Measurements from ENCODE around the gene DLL1.

DLL1 gene

DNA sequence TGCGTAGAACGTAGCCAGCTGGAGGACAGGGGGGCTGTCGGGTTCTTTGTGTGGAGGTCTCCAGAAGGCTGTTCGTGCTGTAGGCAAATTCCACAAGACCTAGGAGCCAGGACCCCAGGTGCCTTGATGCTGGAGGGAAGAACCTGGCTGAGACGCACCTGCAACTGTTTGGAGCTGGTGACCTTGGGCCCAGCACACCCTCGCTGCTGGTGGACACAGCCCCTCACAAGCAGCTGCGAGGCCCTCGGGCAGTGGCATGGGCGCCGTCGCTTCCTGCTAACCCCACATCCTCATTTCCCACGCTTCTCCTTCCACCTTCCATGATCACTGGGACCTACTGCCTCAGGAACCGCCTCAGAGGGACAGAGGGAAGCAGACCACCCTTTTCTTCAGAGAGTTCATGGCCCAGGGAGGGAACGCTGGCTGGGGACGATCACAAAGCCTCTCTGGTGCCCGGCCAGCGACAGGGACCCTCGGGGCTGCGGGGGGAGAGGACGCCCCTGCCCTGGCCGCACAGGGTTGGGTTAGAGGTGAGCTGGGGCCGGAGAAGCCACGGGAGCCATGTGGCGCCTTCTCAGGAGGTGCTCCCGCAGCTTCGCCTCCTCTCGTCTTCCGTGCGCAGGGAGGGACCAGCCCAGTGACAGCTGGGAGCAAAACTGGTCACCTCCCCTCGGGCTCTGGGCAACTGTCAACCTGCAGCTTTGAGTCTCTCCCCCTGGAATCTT, 18.4 kb downstream of the DLL1 start:
- no peak for DNase-seq (ENCODE audit: low read depth, low spot score)
- ChIA-PET CTCF (no interaction called here), POLR2A (no interaction called here)
- no peak overlapping the region for H3K4me3 ChIP-seq (ENCODE audit: low read depth, low read length)
- TF ChIP-seq, protein P1, sequence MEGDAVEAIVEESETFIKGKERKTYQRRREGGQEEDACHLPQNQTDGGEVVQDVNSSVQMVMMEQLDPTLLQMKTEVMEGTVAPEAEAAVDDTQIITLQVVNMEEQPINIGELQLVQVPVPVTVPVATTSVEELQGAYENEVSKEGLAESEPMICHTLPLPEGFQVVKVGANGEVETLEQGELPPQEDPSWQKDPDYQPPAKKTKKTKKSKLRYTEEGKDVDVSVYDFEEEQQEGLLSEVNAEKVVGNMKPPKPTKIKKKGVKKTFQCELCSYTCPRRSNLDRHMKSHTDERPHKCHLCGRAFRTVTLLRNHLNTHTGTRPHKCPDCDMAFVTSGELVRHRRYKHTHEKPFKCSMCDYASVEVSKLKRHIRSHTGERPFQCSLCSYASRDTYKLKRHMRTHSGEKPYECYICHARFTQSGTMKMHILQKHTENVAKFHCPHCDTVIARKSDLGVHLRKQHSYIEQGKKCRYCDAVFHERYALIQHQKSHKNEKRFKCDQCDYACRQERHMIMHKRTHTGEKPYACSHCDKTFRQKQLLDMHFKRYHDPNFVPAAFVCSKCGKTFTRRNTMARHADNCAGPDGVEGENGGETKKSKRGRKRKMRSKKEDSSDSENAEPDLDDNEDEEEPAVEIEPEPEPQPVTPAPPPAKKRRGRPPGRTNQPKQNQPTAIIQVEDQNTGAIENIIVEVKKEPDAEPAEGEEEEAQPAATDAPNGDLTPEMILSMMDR (IDR thresholded peaks at IDR 0.05; ENCODE audit: insufficient read depth, low read length, missing control alignments), result no peak

DNA sequence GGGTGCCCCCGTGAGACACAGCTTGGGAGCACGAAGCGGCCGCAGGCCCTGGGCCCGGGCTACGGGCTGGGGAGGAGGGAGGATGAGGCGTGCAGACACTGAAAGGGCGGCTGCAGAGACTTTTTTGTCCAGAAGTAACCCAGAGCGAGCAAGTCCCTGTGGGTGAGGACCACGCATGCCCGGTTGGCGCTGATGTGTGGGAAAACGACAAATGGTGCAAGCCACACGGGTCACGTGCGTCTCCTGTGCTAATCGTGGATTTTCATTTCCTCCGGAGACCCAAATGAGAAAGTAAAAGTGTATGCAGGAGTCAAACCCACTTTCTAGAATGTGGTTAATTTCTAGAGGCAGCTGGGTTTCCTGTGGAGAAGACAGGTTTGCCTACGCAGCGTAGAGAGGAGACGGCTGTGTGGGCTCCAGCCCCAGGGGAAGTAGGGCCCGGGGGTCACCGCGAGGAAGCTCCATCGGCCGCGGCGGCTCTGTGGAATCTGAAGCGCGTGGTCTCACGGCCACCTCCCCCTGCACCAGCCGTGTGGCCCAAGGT, 19.0 kb downstream of the DLL1 start:
- CTCF ChIA-PET, result no interaction called here
- TF ChIP-seq, protein P1 (IDR thresholded peaks at IDR 0.05; ENCODE audit: insufficient read depth, low read length, missing control alignments), result no peak
- no peak for DNase-seq (ENCODE audit: low read depth, low spot score)

DNA sequence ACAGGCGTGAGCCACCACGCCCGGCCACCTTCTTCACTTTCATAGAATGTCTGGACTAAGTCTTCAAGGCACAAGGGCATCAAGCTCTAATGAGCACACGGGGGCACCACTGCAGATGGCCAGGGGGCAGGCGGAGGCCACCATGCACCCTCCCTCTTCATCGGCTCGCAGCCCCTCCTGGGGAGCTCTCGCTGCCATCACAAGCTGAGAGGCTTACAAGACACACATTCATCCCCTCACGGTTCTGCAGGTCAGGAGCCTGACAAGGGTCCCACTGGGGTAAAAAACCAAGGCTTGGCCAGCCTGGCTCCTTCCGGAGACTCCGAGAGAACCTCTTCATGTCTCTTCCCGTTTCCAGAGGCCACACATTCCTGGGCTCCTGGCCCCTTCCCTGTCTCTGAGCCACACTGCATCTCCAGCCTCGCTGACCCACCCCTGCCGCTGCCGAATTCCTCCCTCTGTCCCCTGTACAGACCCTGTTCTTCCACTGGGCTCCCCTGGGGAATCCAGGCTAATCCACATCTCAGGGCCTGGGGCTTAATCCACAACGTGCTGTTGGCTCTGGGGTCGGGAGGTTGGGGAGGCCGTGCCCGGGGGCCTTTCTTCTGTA, 19.8 kb downstream of the DLL1 start:
- CTCF ChIA-PET, result no interaction called here
- DNase-seq (ENCODE audit: low read depth, low spot score), result no peak
- TF ChIP-seq, protein P1 (IDR thresholded peaks at IDR 0.05; ENCODE audit: insufficient read depth, low read length, missing control alignments), result no peak
- POLR2A ChIA-PET, result no interaction called here
- no peak overlapping the region for H3K4me3 ChIP-seq (ENCODE audit: low read depth, low read length)

More for the DNA sequence above, 19.0 kb downstream of the DLL1 start:
- POLR2A ChIA-PET, result no interaction called here
- no peak overlapping the region for H3K4me3 ChIP-seq (ENCODE audit: low read depth, low read length)

DNA sequence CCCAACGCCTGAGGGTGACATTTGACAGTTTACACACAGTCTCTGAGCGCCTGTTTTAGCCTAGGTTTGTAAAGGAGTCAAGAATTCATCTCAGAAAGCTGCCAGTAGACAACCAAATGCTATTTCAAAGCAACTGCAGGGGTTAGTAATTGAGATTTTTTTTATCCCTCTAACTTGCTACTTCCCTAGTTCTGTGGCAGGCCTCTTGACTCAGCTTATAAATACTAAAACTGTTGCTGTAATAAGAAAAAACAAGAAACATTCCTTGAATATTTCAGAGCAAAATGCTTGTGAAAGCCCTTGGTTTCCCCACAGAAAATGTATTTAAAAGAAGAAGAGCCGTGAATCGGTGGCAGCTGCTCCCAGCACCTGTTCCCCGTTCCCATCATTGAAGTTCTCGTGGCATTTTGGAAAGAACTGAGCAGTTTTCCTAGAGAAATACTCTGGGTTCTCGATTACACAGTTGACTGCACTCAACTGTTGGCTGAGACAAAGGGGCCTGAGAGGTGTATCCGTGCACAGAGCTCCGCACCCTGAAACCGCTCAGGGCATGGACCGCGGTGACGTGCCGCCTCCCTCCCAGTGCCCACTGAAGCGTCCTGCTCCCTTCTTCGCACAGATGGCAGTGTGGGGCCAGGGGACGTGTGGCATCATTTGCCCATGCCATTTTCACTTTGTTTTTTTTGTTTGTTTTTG, 20.9 kb downstream of the DLL1 start:
- TF ChIP-seq, protein P1 (IDR thresholded peaks at IDR 0.05; ENCODE audit: insufficient read depth, low read length, missing control alignments), result no peak
- CTCF ChIA-PET, result no interaction called here
- POLR2A ChIA-PET, result no interaction called here
- peak; percentile 29 for DNase-seq (ENCODE audit: low read depth, low spot score)
- no peak overlapping the region for H3K4me3 ChIP-seq (ENCODE audit: low read depth, low read length)

DNA sequence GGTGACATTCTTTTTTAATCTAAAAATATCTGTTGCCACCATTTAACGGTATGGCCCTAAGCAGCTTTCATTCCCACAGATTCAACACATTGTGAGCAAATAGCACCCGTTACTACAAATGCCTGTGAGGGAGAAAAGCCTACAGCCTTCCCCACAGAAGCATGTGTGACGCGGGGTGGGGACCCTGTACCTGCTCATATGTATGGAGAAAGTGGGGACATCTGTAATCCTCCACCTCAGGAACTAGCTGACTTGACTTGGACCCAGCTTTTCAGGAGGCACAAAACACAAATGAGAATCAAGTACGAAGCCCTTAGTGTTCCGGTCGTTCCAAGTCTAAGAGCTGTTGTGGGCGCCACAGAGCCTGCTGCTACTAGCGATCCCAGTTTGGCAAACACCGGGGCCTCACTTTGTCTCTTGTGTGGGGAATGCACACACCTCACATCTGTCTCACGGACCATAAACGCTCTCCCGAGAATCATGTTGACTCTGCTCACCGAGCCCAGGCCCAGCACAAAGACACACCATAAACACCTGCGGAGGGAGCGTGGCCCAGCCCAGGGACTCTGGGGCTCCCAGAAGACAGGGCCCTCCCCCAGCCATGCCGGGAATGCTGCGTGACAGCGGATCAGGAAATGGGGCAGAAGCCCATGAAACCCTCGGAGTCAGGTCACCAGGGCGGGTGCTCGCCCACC, 21.6 kb downstream of the DLL1 start:
- ChIA-PET POLR2A (no interaction called here), CTCF (no interaction called here)
- no peak for DNase-seq (ENCODE audit: low read depth, low spot score)
- H3K4me3 ChIP-seq (ENCODE audit: low read depth, low read length), result no peak overlapping the region
- TF ChIP-seq, protein P1 (IDR thresholded peaks at IDR 0.05; ENCODE audit: insufficient read depth, low read length, missing control alignments), result no peak

Data from AG04449 (cell line).